Thyroid gland (tissue), 4 donors: ENCODE data around the gene PARVB.

Experiments
- POLR2A ChIP-seq, 2 donors: fragments of 450-650 bp; IDR thresholded peaks; one replicate each; pipeline ENCODE4 v1.6.1; 2017; ENCODE audit warnings: antibody characterized with exemption in 2 of 2, mild to moderate bottlenecking in 2 of 2, moderate library complexity in 1 of 2
- TF ChIP-seq, protein P1 (sequence below), 6 experiments: fragments of 200-600 bp in 3 of 6; fragments of 450-650 bp in 3 of 6; sonication (generic) in 3 of 6; IDR thresholded peaks; one replicate each; pipeline ENCODE4 v1.5.1; 2016 to 2019; ENCODE audit warnings: antibody characterized with exemption in 6 of 6, mild to moderate bottlenecking in 2 of 6, inconsistent platforms in 1 of 6, moderate library complexity in 1 of 6

- TF ChIP-seq, protein P1, sequence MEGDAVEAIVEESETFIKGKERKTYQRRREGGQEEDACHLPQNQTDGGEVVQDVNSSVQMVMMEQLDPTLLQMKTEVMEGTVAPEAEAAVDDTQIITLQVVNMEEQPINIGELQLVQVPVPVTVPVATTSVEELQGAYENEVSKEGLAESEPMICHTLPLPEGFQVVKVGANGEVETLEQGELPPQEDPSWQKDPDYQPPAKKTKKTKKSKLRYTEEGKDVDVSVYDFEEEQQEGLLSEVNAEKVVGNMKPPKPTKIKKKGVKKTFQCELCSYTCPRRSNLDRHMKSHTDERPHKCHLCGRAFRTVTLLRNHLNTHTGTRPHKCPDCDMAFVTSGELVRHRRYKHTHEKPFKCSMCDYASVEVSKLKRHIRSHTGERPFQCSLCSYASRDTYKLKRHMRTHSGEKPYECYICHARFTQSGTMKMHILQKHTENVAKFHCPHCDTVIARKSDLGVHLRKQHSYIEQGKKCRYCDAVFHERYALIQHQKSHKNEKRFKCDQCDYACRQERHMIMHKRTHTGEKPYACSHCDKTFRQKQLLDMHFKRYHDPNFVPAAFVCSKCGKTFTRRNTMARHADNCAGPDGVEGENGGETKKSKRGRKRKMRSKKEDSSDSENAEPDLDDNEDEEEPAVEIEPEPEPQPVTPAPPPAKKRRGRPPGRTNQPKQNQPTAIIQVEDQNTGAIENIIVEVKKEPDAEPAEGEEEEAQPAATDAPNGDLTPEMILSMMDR (IDR thresholded peaks at IDR 0.05): no peak
- TF ChIP-seq POLR2A (IDR thresholded peaks at IDR 0.05): no peak
Measured at GRCh38 chr22:44126807-44127206, 102.7 kb downstream of the PARVB start.
